ENCODE results near the gene FGF1. TPM values are rescaled to one million over a fixed set of nuclear protein-coding genes. Genes with fewer than 3 reads are reported as not detected.
"Not testable (repeated sequence)": the region's sequence is repeated elsewhere in the genome, so short reads cannot be mapped to it uniquely, and the experiment has no call there.

The FGF1 gene
- total RNA-seq, 4 donors from 2014 or later: 1.7 to 4.0 (median 2.9) TPM

GRCh38 chr5:142650881-142651280 is 35.0 kb downstream of the FGF1 start:
- DNase-seq (ENCODE audit: extremely low spot score): no peak
- Histone ChIP-seq H3K27ac (replicated peaks in 1 of 4) (no peak overlapping the region), H3K4me1 (peaks cover 8 to 14% (median 14%) of the 10 kb centered on the region in 4 donors), H3K4me3 (no peak overlapping the region), H3K36me3 (no peaks in the 10 kb centered on the region), H3K27me3 (no peaks in the 10 kb centered on the region), H3K9me3 (no peaks in the 10 kb centered on the region)
- WGBS: 89% methylated on average over 8 of the region's 8 CpGs
- intact Hi-C loops (cut with DNase I): no loop called here
- no peak for TF ChIP-seq CTCF (IDR thresholded peaks at IDR 0.05)
- TF ChIP-seq EP300 (IDR thresholded peaks at IDR 0.05): no peak
- no peak for TF ChIP-seq POLR2AphosphoS5 (IDR thresholded peaks at IDR 0.05)
- TF ChIP-seq POLR2A (IDR thresholded peaks at IDR 0.05; ENCODE audit: low read depth): no peak

GRCh38 chr5:142650060-142650459 is 35.8 kb downstream of the FGF1 start:
- no peaks in the 10 kb centered on the region for H3K27me3 ChIP-seq
- WGBS: 78% methylated on average over 3 of the region's 3 CpGs
- TF ChIP-seq EP300 (IDR thresholded peaks at IDR 0.05) (no peak), POLR2AphosphoS5 (IDR thresholded peaks at IDR 0.05) (no peak), CTCF (IDR thresholded peaks at IDR 0.05) (no peak), POLR2A (IDR thresholded peaks at IDR 0.05; ENCODE audit: low read depth) (no peak)
- no peak for DNase-seq (ENCODE audit: extremely low spot score)
- H3K4me1 ChIP-seq: peaks cover 5 to 13% (median 10%) of the 10 kb centered on the region in 4 donors
- no peak overlapping the region for H3K4me3 ChIP-seq
- no peak overlapping the region for H3K27ac ChIP-seq (replicated peaks in 1 of 4)
- H3K9me3 ChIP-seq: no peaks in the 10 kb centered on the region
- intact Hi-C loops (cut with DNase I): no loop called here
- H3K36me3 ChIP-seq: no peaks in the 10 kb centered on the region

DNA sequence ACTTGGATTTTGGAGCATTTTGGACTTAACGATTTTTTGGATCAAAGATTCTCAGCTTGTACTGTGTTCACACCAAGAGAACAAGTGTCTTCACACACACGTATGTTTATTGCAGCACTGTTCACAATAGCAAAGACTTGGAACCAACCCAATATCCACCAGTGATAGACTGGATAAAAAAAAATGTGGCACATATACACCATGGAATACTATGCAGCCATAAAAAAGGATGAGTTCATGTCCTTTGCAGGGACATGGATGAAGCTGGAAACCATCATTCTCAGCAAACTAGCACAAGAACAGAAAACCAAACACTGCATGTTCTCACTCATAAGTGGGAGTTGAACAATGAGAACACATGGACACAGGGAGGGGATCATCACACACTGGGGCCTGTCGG is 37.8 kb downstream of the FGF1 start:
- H3K36me3 ChIP-seq; H3K27ac ChIP-seq (replicated peaks in 1 of 4); H3K27me3 ChIP-seq; intact Hi-C loops (cut with DNase I); DNase-seq (ENCODE audit: extremely low spot score); H3K4me3 ChIP-seq; H3K9me3 ChIP-seq: not testable (repeated sequence)
- H3K4me1 ChIP-seq: peaks cover 11 to 22% (median 14%) of the 10 kb centered on the region in 4 donors
- 90% methylated on average over 3 of the region's 3 CpGs for WGBS

GRCh38 chr5:142645456-142645855 is 40.4 kb downstream of the FGF1 start:
- WGBS: 79% methylated on average over 1 of the region's 1 CpG
- Histone ChIP-seq H3K4me1 (peaks cover 11 to 30% (median 19%) of the 10 kb centered on the region in 4 donors), H3K4me3 (no peak overlapping the region), H3K9me3 (no peaks in the 10 kb centered on the region), H3K36me3 (no peaks in the 10 kb centered on the region), H3K27me3 (no peaks in the 10 kb centered on the region), H3K27ac (replicated peaks in 1 of 4) (peak overlapping the region; percentile 53 to 75 (median 66))
- intact Hi-C loops (cut with DNase I): no loop called here
- TF ChIP-seq CTCF (IDR thresholded peaks at IDR 0.05) (no peak), EP300 (IDR thresholded peaks at IDR 0.05) (no peak), POLR2A (IDR thresholded peaks at IDR 0.05; ENCODE audit: low read depth) (no peak), POLR2AphosphoS5 (IDR thresholded peaks at IDR 0.05) (no peak)
- no peak for DNase-seq (ENCODE audit: extremely low spot score)

DNA sequence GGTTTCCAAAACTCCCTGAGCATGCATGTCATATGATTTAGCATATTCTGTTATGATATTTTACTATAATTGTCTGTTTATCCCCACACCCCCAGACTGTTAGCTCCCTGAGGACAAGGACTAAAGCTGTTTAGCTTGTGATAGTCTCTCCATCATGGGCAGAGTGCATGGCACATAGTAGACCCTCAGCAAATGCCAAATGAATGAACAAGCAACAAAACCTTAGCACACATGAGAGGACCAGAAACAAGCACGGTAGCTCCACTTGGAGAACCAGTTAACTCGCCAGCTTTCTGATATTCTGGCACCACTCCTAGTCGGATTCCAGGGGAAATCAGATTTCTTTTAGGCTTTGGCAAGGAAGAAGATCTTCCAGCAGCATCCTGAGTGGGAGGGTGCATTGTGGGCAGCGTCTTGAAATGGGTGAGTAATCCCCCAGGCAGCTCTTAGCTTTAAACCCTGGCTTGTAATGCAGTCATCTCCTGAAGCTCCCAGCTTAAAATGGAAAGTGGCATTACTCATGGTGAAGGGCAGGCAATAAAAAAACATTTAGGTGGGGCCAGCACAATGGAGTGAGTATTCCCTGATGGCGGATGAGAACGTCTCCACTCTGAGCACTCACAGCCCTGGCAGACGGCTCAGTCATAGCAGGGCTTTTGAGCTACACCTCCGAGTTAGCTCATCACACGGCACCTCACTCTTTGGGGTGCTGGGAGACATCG is 41.1 kb downstream of the FGF1 start:
- DNase-seq (ENCODE audit: extremely low spot score): peak; percentile 92
- H3K27ac ChIP-seq (replicated peaks in 1 of 4): peak overlapping the region; percentile 53 to 75 (median 66)
- H3K27me3 ChIP-seq: no peaks in the 10 kb centered on the region
- peaks cover 11 to 30% (median 19%) of the 10 kb centered on the region in 4 donors for H3K4me1 ChIP-seq
- intact Hi-C loops (cut with DNase I): no loop called here
- H3K36me3 ChIP-seq: no peaks in the 10 kb centered on the region
- WGBS: 25% methylated on average over 10 of the region's 10 CpGs
- no peaks in the 10 kb centered on the region for H3K9me3 ChIP-seq
- peak overlapping the region in 1 of 4 donors; percentile 15 for H3K4me3 ChIP-seq
- TF ChIP-seq POLR2AphosphoS5 (IDR thresholded peaks at IDR 0.05) (peak; percentile 49 to 51), CTCF (IDR thresholded peaks at IDR 0.05) (no peak)

Data from esophagus muscularis mucosa (tissue), 4 donors.